Natural killer cell treated with Interleukin-12 subunit alpha and Interleukin-12 subunit beta and Interleukin-15 and Interleukin-18, amount 100 ng/mL, for 72 hours (primary cell): ENCODE data around the gene ELP2. TPM values are rescaled to one million over a fixed set of nuclear protein-coding genes. Genes with fewer than 3 reads are reported as not detected.
"Not testable (repeated sequence)": the region's sequence is repeated elsewhere in the genome, so short reads cannot be mapped to it uniquely, and the experiment has no call there.

Experiments
- ATAC-seq, 2 donors: fragments of 150-1000 bp; cut with Tn5 transposase in 1 of 2; sonication (Bioruptor Pico), chemical (Tn5 transposase) in 1 of 2; 2 replicates each; pipeline ENCODE4 v1.10.0; 2021
- DNase-seq: peaks from one replicate; pipeline ENCODE4 v3.0.0; 2022; ENCODE audit warnings: low spot score
- H3K27ac Mint-ChIP-seq, 2 donors: 1 replicate in 1 of 2; 2 replicates in 1 of 2; pipeline ENCODE4 v1.8.0; 2022; ENCODE audit warnings: mixed read lengths in 2 of 2, mild to moderate bottlenecking in 1 of 2, moderate library complexity in 1 of 2
- H3K27me3 Mint-ChIP-seq, 2 donors: 1 replicate in 1 of 2; 2 replicates in 1 of 2; pipeline ENCODE4 v1.8.0; 2022; ENCODE audit warnings: mixed read lengths in 2 of 2
- H3K36me3 Mint-ChIP-seq: one replicate; pipeline ENCODE4 v1.8.0; 2022; ENCODE audit warnings: mixed read lengths
- H3K4me1 Mint-ChIP-seq, 2 donors: 1 replicate in 1 of 2; 2 replicates in 1 of 2; pipeline ENCODE4 v1.8.0; 2022; ENCODE audit warnings: low read depth in 2 of 2, mixed read lengths in 2 of 2, mild to moderate bottlenecking in 1 of 2
- H3K4me3 Mint-ChIP-seq: one replicate; pipeline ENCODE4 v1.8.0; 2022; ENCODE audit warnings: mixed read lengths
- H3K9me3 Mint-ChIP-seq: 2 replicates; pipeline ENCODE4 v1.8.0; 2022; ENCODE audit warnings: mixed read lengths
- total RNA-seq, 2 donors: library from RNA; stranded (reverse); gene quantifications; one replicate each; pipeline ENCODE4 v1.2.3, GENCODE V29; 2022

ELP2 gene
- total RNA-seq, 2 donors from 2014 or later = 72.3 to 92.9 TPM

DNA sequence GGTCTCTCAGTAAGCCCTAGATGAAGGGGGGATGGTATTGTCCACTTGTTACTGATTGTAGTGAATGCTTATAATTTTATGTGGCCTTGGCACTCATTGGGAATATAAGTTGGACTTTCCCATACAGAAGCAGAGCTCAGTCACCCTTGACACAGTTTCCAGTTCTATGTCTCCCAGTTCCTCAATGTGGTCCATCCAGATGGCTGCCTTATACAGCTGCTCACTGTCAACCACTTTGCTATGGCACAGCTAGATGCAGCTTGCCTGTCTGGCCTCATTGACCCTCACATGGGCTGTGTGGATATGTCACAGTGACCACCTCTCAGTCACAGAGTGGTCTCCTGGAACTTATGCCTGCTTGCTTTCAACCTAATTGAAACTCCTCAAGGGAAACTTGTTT is 22.2 kb upstream of the ELP2 start:
- H3K4me1 Mint-ChIP-seq = no peaks in the 10 kb centered on the region
- no peaks in the 10 kb centered on the region for H3K9me3 Mint-ChIP-seq
- H3K27ac Mint-ChIP-seq = no peak overlapping the region
- no peak for ATAC-seq
- H3K27me3 Mint-ChIP-seq = no peaks in the 10 kb centered on the region
- H3K36me3 Mint-ChIP-seq = peaks cover 18% of the 10 kb centered on the region
- H3K4me3 Mint-ChIP-seq = no peak overlapping the region
- no peak for DNase-seq

DNA sequence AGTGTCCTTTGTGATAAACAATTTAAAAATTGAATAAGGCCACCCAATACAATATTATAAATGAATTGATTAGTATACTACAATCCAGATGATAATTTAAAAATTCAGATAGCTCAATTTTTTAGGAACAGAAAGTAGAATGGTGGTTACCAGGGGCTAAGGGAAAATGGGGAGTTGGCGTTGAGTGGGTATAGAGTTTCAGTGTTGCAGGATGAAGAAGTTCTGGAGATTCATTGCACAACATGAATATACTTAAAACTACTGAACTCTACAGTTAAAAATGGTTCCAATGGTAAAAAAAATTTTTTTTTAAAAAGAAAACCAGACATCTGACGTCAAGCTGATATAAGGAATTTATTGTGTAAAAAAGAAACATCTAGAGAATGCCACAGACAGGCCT is 21.5 kb upstream of the ELP2 start:
- Mint-ChIP-seq H3K9me3 (no peaks in the 10 kb centered on the region), H3K4me1 (no peaks in the 10 kb centered on the region), H3K36me3 (peaks cover 22% of the 10 kb centered on the region), H3K27me3 (no peaks in the 10 kb centered on the region), H3K4me3 (no peak overlapping the region), H3K27ac (no peak overlapping the region)
- ATAC-seq (no peak), DNase-seq (no peak)

DNA sequence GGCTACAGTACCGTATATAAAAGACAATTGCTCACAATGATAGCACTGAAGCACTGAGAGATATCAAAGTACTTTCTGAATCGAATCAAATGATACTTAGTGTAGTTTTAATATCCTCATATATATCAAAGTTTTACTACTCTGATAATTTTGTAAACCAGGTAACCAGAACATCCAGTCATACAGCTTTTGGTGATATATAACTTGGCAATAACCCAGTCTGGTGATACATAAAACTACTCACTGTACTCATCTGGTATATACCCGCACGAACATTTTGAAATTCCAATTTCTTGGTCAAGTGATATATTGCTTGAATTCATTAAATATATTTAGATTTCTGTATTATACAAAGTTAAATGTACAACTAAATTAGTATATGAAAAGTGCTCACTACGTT is 21.1 kb upstream of the ELP2 start:
- Mint-ChIP-seq H3K9me3 (no peaks in the 10 kb centered on the region), H3K36me3 (peaks cover 22% of the 10 kb centered on the region)
- DNase-seq = no peak

DNA sequence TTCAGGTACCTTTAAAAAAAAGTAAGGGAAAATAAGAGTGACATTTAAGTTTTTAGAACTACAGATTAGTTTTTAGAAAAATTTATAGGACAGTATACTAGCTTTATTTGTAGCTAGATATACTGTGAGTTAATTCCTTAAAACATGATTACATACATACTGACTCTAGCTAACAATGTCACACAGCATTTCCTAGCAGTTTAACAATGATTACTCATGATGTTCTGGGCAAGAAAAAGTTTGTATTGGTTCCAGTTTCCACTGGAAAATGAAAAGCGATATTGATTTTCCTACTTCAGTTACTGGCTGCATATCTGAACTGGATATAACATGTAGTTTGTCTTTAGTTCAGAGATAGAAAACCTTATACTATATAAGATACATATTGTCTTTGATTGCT is 20.0 kb upstream of the ELP2 start:
- H3K36me3 Mint-ChIP-seq = peaks cover 28% of the 10 kb centered on the region
- DNase-seq (no peak), ATAC-seq (no peak)
- H3K4me1 Mint-ChIP-seq = no peaks in the 10 kb centered on the region
- H3K4me3 Mint-ChIP-seq = no peak overlapping the region
- H3K27me3 Mint-ChIP-seq = no peaks in the 10 kb centered on the region
- H3K27ac Mint-ChIP-seq = no peak overlapping the region
- H3K9me3 Mint-ChIP-seq = no peaks in the 10 kb centered on the region

More for the DNA sequence above, 21.1 kb upstream of the ELP2 start:
- Mint-ChIP-seq H3K4me3 (no peak overlapping the region), H3K4me1 (no peaks in the 10 kb centered on the region), H3K27me3 (no peaks in the 10 kb centered on the region), H3K27ac (no peak overlapping the region)
- ATAC-seq = no peak

DNA sequence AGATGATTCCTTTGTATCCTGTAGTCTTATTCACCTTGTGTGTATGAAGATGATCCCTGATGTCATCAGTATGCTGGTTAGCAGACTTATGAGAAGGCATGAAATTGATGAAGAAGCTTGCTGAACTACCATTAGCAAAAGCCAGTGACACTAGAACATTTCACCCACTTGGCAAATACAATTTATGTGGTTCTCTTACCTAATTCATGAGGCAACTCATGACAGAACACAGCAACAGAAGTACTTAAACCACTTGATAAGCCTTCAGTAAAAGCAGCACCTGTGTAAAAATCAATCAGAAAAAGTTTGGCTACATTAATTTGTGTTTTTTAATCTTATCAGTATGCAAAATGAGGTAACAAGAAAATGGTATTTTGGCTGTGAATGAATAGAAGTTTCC is 17.4 kb upstream of the ELP2 start:
- Mint-ChIP-seq H3K27me3 (no peaks in the 10 kb centered on the region), H3K9me3 (no peaks in the 10 kb centered on the region), H3K4me3 (no peak overlapping the region), H3K36me3 (peaks cover 36% of the 10 kb centered on the region), H3K27ac (no peak overlapping the region), H3K4me1 (no peaks in the 10 kb centered on the region)
- DNase-seq = no peak
- ATAC-seq = no peak

DNA sequence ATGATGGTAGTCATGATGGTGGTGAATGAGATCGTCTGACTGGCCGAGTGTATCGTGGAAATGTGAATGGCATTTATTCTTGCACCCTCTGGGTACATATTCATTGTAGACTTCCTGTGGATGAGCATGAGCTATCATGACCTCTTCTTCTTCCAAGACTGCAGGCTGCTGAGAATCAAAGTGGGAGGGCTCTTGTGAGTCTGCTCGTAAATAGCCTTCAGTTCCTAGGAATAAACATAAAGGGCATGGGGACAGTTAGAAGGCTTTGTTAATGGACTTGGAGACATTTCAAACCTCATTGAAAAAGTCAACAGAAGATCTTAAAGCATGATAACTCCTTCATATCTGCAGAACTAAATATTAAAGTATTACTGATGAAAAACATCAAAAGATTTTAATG is 15.4 kb upstream of the ELP2 start:
- Mint-ChIP-seq H3K27me3 (no peaks in the 10 kb centered on the region), H3K4me3 (no peak overlapping the region), H3K36me3 (peaks cover 39% of the 10 kb centered on the region), H3K4me1 (no peaks in the 10 kb centered on the region), H3K27ac (no peak overlapping the region), H3K9me3 (no peaks in the 10 kb centered on the region)
- DNase-seq (no peak), ATAC-seq (no peak)

DNA sequence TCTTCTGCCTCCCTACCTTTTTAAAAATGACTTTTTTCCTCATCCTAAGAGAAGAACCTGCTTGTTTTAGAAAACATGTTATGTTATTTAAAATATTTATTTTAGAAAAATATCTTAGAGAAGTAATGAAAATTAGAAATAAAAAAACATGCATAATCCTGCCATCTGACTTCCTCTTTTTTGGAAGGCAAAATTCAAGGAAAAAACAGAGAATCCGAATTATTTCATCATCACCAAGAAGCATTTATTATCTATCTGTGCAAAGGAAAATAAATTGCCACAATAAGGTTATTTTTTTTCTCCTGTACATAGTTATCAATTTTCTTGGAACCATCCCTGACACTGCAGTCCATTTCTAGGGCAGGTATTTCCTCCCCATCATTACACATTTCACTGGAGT is 15.0 kb upstream of the ELP2 start:
- ATAC-seq (no peak), DNase-seq (no peak)
- H3K27ac Mint-ChIP-seq = no peak overlapping the region
- no peak overlapping the region for H3K4me3 Mint-ChIP-seq
- no peaks in the 10 kb centered on the region for H3K4me1 Mint-ChIP-seq
- no peaks in the 10 kb centered on the region for H3K9me3 Mint-ChIP-seq
- no peaks in the 10 kb centered on the region for H3K27me3 Mint-ChIP-seq
- H3K36me3 Mint-ChIP-seq = peaks cover 37% of the 10 kb centered on the region

DNA sequence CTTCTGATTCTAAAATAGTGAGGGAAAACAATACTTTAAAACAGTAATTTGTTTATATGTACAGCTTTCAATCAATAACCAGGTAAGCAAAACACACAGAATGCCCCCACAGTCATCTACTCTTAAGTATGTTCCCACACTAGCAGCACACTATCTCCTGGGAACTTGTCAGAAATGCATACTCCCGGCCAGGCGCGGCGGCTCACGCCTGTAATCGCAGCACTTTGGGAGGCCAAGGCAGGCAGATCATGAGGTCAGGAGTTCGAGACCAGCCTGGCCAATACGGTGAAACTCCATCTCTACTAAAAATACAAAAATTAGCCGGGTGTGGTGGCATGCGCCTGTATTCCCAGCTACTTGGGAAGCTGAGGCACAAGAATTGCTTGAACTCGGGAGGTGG is 12.9 kb upstream of the ELP2 start:
- not testable (repeated sequence) for DNase-seq, H3K9me3 Mint-ChIP-seq, H3K4me1 Mint-ChIP-seq, ATAC-seq, H3K27me3 Mint-ChIP-seq, H3K27ac Mint-ChIP-seq, H3K4me3 Mint-ChIP-seq
- peaks cover 31% of the 10 kb centered on the region for H3K36me3 Mint-ChIP-seq

DNA sequence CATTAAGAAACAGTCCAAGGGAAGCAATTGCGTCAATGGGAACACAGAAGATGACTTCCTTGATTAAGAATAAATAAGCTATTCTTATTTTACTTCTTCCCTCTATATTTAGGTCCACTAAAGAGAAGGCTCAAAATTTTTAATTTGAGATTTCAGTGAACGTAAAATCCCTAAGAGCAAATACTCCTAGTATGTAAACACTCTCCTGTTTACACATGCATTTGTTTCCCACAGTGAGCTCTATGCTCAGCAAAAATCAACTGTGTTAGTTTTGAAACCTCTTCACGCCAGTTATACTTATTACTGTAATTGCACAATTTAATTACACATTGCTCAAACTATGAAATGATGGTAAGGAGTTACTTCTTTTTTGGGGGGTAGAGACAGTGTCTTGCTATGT is 9.4 kb upstream of the ELP2 start:
- Mint-ChIP-seq H3K4me1 (peaks cover 0 to under 1% of the 10 kb centered on the region in 2 donors), H3K36me3 (peaks cover 15% of the 10 kb centered on the region), H3K9me3 (no peaks in the 10 kb centered on the region), H3K27me3 (no peaks in the 10 kb centered on the region), H3K27ac (no peak overlapping the region), H3K4me3 (no peak overlapping the region)
- ATAC-seq (no peak), DNase-seq (no peak)

DNA sequence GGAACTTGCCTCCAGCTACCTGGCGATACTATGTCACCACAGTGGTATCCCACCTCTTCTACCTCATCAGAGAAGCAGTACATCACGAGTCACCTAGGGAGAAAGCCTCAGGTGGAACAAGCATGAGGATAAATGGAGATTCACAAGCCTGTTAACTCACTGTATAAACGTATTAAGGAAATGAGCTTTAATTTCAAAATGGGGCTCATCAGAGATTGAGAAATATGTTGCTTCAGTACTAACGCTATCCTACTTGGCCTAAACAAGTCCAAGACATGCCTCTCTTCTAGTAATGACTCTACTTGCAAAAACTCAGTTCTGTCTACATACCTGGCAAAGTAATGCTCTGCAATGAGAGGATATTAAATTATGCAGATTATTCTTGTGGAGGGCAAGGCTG is 4.9 kb upstream of the ELP2 start:
- Mint-ChIP-seq H3K4me3 (no peak overlapping the region), H3K27me3 (no peaks in the 10 kb centered on the region), H3K27ac (no peak overlapping the region), H3K9me3 (no peaks in the 10 kb centered on the region), H3K4me1 (peaks cover 24 to 30% of the 10 kb centered on the region in 2 donors), H3K36me3 (no peaks in the 10 kb centered on the region)
- DNase-seq (no peak), ATAC-seq (no peak)

DNA sequence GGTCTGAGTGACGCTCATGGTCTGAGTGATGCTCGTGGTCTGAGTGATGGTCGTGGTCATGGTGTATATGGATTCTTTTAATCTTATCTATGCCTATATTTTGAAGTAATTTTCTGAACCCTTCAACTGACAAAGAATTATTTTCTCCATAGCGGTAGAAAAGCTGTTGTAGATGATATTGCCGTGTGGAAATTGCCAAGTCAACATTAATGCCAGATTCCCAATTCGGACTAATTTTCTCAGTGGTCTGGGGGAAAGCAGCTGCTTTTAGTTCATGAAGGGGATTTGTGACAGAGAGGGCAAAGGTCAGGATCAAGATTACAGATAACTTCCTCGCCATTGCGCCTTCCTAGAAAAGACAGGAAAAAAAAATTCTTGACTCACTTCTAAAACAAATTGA is 3.0 kb upstream of the ELP2 start:
- Mint-ChIP-seq H3K4me3 (no peak overlapping the region), H3K9me3 (no peaks in the 10 kb centered on the region), H3K27me3 (no peaks in the 10 kb centered on the region), H3K36me3 (no peaks in the 10 kb centered on the region), H3K4me1 (peaks cover 29 to 35% of the 10 kb centered on the region in 2 donors), H3K27ac (no peak overlapping the region)
- ATAC-seq = no peak
- no peak for DNase-seq

DNA sequence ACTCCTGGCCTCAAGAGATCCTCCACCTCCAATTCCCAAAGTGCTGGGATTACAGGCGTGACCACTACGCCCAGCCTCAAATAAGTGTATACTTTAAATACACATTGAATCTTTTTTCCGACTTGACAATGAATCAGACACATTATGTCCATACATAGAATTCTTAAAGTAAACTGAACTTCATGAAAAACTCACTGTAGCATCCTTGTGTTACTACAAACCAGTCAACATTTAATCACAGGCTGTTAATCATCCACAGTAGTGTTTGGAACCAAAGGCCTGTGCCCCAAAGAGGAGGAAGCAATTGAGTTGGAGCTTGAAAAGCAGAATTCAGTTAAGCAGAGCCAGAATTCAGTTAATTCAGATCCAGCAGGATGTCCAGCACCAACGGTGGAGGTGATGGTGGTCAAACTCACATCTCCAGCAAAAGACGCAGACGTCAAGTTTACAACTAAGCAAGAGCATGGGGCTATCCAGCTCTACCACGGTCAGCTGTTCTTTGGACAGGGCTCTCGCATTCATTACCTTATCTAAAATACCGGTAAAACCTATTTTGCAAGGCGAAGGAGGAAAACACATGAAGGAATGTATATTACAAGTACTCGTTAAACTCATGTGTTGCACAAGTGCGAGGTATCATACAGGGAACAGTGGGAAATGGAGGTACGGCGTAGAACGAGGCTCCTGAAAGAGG is 1.7 kb upstream of the ELP2 start:
- H3K27me3 Mint-ChIP-seq = no peaks in the 10 kb centered on the region
- no peaks in the 10 kb centered on the region for H3K9me3 Mint-ChIP-seq
- H3K4me1 Mint-ChIP-seq = peaks cover 40 to 45% of the 10 kb centered on the region in 2 donors
- no peaks in the 10 kb centered on the region for H3K36me3 Mint-ChIP-seq
- peak overlapping the region; percentile 95 for H3K4me3 Mint-ChIP-seq
- H3K27ac Mint-ChIP-seq = peak overlapping the region; percentile 95
- ATAC-seq (no peak), DNase-seq (no peak)

DNA sequence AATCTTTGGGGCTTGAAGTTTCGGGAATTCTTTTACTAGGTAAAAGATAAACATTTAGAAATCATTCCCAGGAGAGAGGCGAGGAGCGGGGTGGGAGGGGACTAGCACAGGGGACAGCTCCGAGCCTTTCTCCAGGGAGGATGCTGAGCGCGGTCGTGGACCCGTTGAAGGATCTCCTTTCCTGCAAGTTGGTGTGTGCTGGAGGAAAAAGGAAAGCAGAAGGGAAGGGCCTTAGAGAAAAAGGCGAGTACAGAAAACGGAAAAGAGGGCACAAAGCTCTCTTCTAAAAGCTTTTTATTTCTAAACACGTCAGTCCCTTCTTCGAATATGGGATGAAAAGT is 1.2 kb upstream of the ELP2 start:
- no peaks in the 10 kb centered on the region for H3K36me3 Mint-ChIP-seq

DNA sequence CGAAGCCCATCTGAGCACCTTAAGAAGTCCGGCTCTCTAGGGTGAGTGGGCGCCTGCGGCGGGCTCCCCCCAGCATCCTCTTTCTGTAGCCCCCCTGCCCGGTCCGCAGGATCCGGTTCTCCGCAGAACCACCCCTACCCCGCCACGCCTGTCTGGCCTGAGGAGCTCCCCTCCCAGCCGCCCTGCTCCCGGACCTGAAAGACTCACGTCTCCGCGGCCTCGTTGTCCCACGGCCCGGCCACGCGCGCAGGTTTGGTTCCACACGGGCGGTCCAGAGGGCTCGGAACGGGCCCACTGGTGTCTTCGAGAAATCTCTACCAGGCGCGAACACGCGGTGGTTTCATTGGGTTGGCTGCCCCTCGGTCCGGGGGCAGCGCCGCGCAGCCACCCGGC is 796 bp upstream of the ELP2 start:
- DNase-seq (no peak), ATAC-seq (peak in 1 of 2 donors; percentile 10)
- Mint-ChIP-seq H3K4me1 (peaks cover 42 to 46% of the 10 kb centered on the region in 2 donors), H3K4me3 (peak overlapping the region; percentile 95), H3K9me3 (no peaks in the 10 kb centered on the region), H3K27me3 (no peaks in the 10 kb centered on the region), H3K36me3 (no peaks in the 10 kb centered on the region), H3K27ac (peak overlapping the region; percentile 95)

More for the DNA sequence above, 1.2 kb upstream of the ELP2 start:
- Mint-ChIP-seq H3K27ac (peak overlapping the region; percentile 95), H3K9me3 (no peaks in the 10 kb centered on the region), H3K27me3 (no peaks in the 10 kb centered on the region), H3K4me1 (peaks cover 42 to 45% of the 10 kb centered on the region in 2 donors), H3K4me3 (peak overlapping the region; percentile 95)
- DNase-seq (no peak), ATAC-seq (no peak)
